Measurements from ENCODE around the gene CEP104. TPM values are rescaled to one million over a fixed set of nuclear protein-coding genes. Genes with fewer than 3 reads are reported as not detected.

Gene CEP104
- polyA plus RNA-seq, 1 donor (not counting 4 experiments of a cell fraction or from before 2014, with no cell fraction given), result 35.7 TPM

- Histone ChIP-seq H2AFZ (ENCODE audit: control insufficient read depth, low read length) (no peak overlapping the region), H3K9ac (ENCODE audit: control insufficient read depth, extremely low read depth, insufficient read depth, low read length) (no peak overlapping the region), H3K4me3 (ENCODE audit: control insufficient read depth in 2 of 3, extremely low read depth in 1 of 3, insufficient read depth in 2 of 3, low read depth in 1 of 3, low read length in 3 of 3) (no peak overlapping the region), H3K27me3 (ENCODE audit: control insufficient read depth, extremely low read depth, insufficient read depth, low read length) (no peaks in the 10 kb centered on the region), H3K4me2 (ENCODE audit: control insufficient read depth, extremely low read depth, insufficient read depth, low read depth, low read length) (no peak overlapping the region), H3K79me2 (ENCODE audit: control insufficient read depth, insufficient read depth, low read length) (no peaks in the 10 kb centered on the region), H3K27ac (ENCODE audit: control insufficient read depth, insufficient read depth, low read length) (no peak overlapping the region), H3K4me1 (ENCODE audit: control insufficient read depth, extremely low read depth, insufficient read depth, low read length) (no peaks in the 10 kb centered on the region), H3K36me3 (ENCODE audit: control insufficient read depth in 2 of 2, extremely low read depth in 1 of 2, insufficient read depth in 2 of 2, low read length in 2 of 2) (peaks cover 11 to 14% of the 10 kb centered on the region in 2 experiments), H4K20me1 (ENCODE audit: control insufficient read depth, extremely low read depth, insufficient read depth, low read length) (no peaks in the 10 kb centered on the region), H3K9me1 (ENCODE audit: control insufficient read depth, extremely low read depth, insufficient read depth, low read length) (no peaks in the 10 kb centered on the region), H3K9me3 (ENCODE audit: control insufficient read depth, low read depth, low read length) (peaks cover 1% of the 10 kb centered on the region)
- dilution Hi-C loops (cut with MboI; ENCODE audit: extremely low pct_ligation_motif_present, low sequenced_read_pairs), result no loop called here
- DNase-seq (ENCODE audit: low read depth, low spot score) (no peak), FAIRE-seq (no peak)
- TF ChIP-seq EZH2 (IDR thresholded peaks at IDR 0.05; ENCODE audit: low read length) (no peak), CTCF (optimal IDR thresholded peaks at IDR 0.05 in 1 of 3, IDR thresholded peaks at IDR 0.05 in 1 of 3, conservative IDR thresholded peaks at IDR 0.05 in 1 of 3; ENCODE audit: extremely low read depth in 1 of 3, insufficient read depth in 2 of 3, low read length in 3 of 3) (no peak)
Measured at GRCh38 chr1:3865606-3866160, 8.7 kb upstream of the CEP104 start.

GRCh38 chr1:3864884-3865283 lies 7.9 kb upstream of the CEP104 start:
- dilution Hi-C loops (cut with MboI; ENCODE audit: extremely low pct_ligation_motif_present, low sequenced_read_pairs), result no loop called here
- no peak for TF ChIP-seq CTCF (optimal IDR thresholded peaks at IDR 0.05 in 1 of 3, IDR thresholded peaks at IDR 0.05 in 1 of 3, conservative IDR thresholded peaks at IDR 0.05 in 1 of 3; ENCODE audit: extremely low read depth in 1 of 3, insufficient read depth in 2 of 3, low read length in 3 of 3)
- no peak for TF ChIP-seq EZH2 (IDR thresholded peaks at IDR 0.05; ENCODE audit: low read length)
- no peak overlapping the region for H3K4me3 ChIP-seq (ENCODE audit: control insufficient read depth in 2 of 3, extremely low read depth in 1 of 3, insufficient read depth in 2 of 3, low read depth in 1 of 3, low read length in 3 of 3)
- H4K20me1 ChIP-seq (ENCODE audit: control insufficient read depth, extremely low read depth, insufficient read depth, low read length), result no peaks in the 10 kb centered on the region
- no peak overlapping the region for H3K9ac ChIP-seq (ENCODE audit: control insufficient read depth, extremely low read depth, insufficient read depth, low read length)
- peaks cover 6 to 14% of the 10 kb centered on the region in 2 experiments for H3K36me3 ChIP-seq (ENCODE audit: control insufficient read depth in 2 of 2, extremely low read depth in 1 of 2, insufficient read depth in 2 of 2, low read length in 2 of 2)
- no peak overlapping the region for H2AFZ ChIP-seq (ENCODE audit: control insufficient read depth, low read length)
- no peak overlapping the region for H3K4me2 ChIP-seq (ENCODE audit: control insufficient read depth, extremely low read depth, insufficient read depth, low read depth, low read length)
- H3K4me1 ChIP-seq (ENCODE audit: control insufficient read depth, extremely low read depth, insufficient read depth, low read length), result no peaks in the 10 kb centered on the region
- DNase-seq (ENCODE audit: low read depth, low spot score) (no peak), FAIRE-seq (no peak)
- no peak overlapping the region for H3K27ac ChIP-seq (ENCODE audit: control insufficient read depth, insufficient read depth, low read length)
- no peaks in the 10 kb centered on the region for H3K27me3 ChIP-seq (ENCODE audit: control insufficient read depth, extremely low read depth, insufficient read depth, low read length)
- no peaks in the 10 kb centered on the region for H3K9me1 ChIP-seq (ENCODE audit: control insufficient read depth, extremely low read depth, insufficient read depth, low read length)
- no peaks in the 10 kb centered on the region for H3K79me2 ChIP-seq (ENCODE audit: control insufficient read depth, insufficient read depth, low read length)
- H3K9me3 ChIP-seq (ENCODE audit: control insufficient read depth, low read depth, low read length), result peaks cover 1% of the 10 kb centered on the region

All from keratinocyte (primary cell).